Activated T-cell treated with anti-CD3 and anti-CD28 coated beads, Interleukin-2, amount 50 U/mL, for 48 hours (primary cell): ENCODE results near the gene UMODL1.

Experiments
- DNase-seq, 2 experiments: peaks; one replicate each; pipeline ENCODE4 v3.0.0-alpha.2; 2020

Gene UMODL1

GRCh38 chr21:42079939-42080787 is 9.0 kb downstream of the UMODL1 start:
- no peak for DNase-seq

DNA sequence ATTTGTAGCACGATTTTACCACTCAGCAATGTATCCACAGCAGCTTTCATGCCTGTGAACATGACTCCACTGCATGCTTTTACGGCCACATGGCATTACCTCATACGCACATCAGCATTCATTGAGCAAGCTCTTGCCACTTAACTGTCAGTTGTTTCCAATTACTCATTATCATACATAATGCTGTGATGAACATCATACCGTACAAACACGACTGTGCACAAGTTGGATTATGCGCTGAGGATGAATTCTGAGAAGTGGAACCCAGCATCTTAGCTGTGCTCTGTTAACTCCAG is 9.6 kb downstream of the UMODL1 start:
- no peak for DNase-seq

DNA sequence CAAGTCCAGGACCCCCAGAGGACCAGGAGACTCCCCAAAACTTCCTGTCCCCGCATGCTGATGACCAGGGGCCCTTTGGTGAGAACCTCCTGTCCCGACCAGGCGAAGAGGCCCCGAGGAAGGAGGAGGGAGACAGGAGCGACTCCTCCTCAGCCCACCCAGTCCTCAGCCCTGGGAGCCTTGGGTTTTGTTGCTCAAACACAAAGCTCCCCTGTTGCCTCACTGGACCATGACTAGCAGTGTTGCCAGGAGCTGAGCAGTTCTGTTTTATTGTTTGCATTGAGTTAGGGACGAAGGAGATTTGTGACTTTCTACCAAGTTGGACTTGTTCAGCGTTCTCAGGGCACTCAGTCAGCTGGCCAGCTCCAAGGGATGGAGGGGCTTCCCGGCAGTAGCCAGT is 10.0 kb downstream of the UMODL1 start:
- no peak for DNase-seq

- DNase-seq = no peak
Observed at GRCh38 chr21:42081931-42082381, 10.8 kb downstream of the UMODL1 start.

DNA sequence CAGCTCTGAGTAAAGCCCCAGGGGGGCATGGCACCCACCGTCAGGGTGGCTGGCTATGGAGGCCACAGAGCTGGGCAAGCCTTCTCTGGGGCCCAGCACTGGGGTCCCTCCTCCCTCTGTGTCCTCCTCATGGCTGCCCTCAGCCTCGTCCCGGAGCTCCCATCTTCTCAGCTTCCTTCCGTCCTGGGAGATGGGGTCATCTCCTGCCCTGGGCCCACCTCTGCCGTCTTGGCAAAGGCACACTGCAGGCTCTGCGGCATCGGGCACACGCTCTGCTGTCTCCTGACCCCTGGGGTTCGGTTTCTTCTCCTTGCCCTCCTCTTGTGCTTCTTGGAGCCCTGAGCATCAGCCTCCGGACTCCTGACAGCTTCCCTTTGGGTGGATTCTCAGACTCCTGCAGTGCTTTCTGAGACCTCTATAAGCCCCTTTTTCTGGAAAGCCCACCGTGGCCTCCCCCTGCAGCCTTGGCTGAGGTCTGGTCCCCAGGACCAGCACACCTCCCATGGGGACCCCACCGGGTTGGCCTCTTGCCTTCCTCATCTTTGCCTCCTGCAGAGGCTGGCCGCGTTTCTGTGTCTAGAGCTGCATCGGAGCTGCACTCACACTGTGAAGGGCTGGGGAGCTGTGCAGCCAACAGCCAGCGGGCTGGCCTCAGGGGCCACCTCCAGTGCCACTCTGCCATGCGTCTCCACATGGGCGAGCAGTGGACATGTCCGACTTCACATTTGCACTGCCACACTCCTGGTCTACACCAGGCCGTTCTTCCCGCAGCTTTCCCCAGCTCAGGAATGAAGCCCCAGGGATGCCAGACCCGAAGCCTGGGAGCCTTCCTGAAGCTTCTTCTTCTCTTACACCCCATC is 11.6 kb downstream of the UMODL1 start:
- no peak for DNase-seq

- DNase-seq = no peak
Observed at GRCh38 chr21:42083361-42083690, 12.2 kb downstream of the UMODL1 start.

DNA sequence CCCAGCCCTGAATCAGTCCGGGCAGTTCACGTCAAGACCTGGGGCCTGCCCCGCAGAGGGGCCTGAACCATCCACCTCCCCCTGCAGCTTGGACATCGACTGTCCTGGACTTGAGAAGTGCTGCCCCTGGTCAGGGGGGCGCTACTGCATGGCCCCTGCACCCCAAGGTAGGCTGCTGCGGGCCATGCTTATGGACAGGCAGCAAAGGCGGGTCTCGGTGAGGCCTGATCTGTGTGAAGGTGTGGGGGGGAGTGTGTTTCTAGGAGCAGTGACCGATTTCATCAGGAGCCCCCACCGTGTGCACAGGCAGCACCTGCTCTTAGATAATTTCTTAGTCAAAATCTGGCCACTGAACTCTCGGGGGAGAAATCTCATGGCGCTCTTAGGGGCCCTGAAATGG is 13.0 kb downstream of the UMODL1 start:
- DNase-seq = no peak

- DNase-seq = no peak
Observed at GRCh38 chr21:42085246-42086077, 14.3 kb downstream of the UMODL1 start.

GRCh38 chr21:42086969-42087368 is 15.9 kb downstream of the UMODL1 start:
- no peak for DNase-seq

GRCh38 chr21:42088148-42088547 is 17.0 kb downstream of the UMODL1 start:
- no peak for DNase-seq

- DNase-seq = no peak
Observed at GRCh38 chr21:42088658-42089057, 17.5 kb downstream of the UMODL1 start.

DNA sequence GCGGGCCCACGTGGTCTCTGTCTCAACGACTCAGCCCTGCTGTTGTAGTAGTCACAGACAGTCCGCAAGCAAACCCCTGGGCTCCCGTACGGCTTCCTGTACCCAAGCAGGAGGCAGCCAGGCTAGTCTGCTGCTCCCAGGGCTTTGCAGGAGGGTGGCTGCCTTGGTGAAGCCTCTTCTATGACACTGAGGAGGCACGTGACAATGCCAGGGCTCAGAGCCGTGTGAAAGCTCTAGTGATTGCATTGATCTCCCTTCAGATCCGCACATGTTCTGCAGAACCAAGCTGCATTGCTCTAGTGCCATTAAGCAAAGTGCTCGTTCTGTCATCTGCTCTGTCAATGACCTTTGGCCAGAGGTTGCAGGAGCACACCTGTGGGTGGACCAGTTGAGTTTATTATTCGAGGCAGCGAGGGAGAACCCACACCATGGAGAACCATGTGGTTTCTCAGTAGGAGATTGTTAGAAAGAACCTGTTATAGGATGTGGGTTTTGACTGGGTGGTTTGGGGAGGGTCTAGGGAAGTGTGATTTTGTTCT is 18.0 kb downstream of the UMODL1 start:
- no peak for DNase-seq

DNA sequence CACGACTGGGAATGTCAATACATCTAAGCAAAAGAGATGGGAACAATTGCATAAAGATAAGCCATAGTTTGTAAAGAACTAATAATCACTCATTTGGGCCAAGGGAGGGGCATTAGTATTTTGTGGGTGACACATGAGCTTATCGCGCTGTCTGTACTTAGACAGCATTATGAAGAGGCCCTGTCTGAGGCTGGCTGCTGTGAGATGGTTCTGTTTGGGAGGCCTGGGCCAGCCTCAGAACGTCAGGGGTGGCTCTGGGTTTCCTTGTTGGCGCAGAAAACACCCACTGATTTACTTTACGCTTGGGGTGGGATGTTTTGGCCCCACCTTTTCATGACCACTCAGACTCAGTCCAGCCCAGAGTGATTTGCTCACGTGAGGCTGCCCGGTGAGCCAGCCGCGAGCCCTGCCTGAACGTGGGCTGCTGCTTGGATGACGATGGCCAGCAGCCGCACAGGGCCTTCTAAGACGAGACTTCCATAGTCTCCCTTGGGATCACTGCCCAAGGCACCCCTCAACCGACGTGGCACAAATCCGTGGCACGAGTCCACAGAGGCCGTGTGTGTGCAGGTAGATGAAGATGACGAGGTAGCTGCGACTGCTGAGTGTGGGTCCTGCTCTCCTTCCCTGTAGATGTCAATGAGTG is 18.7 kb downstream of the UMODL1 start:
- DNase-seq = no peak

DNA sequence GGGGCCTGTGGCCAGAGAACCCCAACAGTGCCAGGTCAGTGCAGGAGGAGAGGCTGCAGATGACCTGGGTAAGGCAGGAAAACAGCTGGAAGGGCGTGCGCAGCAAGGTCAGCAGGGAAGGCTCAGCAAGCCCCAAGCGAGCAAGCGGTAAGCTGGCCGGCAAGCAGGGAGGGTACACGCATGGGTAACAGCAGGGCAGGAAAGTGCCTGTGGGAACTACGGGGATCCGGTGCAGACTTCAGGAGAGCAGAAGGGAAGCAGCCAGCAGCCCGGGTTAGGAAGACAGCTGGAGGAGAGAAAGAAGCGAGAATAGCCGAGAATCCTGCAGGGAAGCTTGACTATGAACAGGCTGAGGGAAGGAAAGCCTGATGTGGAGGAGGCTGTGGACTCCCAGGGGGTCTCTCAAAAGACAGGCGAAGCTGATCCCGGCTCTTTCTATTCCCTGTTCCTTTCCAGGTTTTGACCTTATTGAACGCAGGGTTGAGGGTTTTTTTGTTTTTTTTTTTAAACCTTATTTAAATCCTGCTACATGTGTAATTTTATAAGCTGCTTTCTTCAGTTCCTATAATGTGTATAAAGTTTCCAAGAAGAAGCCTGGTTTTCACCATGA is 20.9 kb downstream of the UMODL1 start:
- DNase-seq = no peak

DNA sequence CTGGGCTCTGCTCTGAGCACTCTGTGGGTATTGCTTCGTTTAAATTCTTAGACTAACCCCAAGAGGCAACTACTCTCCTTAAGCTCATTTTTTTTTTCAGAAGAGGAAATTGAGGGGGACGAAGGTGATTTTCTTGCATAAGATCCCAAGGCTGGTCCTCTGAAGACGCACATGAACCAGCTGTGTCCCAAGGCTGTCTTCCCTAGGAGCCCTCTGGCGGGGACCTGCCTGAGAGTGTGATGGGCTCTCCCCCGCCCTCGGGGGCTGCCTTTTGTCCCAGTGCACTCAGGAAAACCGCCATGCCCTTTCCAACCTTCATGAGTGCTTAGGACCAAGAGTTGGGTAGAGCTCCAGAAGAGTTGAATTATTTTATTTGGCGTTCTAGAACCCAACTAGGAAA is 21.7 kb downstream of the UMODL1 start:
- DNase-seq = no peak

DNA sequence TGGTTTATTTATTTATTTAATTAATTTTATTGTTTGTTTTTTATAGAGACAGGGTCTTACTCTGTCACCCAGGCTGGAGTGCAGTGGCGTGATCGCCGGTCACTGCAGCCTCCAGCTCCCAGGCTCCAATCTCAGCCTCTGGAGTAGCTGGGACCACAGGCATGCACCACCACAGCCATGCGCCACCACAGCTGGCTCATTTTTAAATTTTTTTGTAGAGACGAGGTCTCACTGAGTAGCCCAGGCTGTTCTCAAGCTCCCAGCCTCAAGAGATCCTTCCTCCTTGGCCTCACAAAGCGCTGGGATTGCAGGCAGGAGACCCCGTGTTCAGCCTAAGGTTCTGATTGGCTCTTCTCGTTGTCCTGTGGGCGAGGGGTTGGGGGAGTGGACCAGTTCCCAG is 22.1 kb downstream of the UMODL1 start:
- DNase-seq = no peak

DNA sequence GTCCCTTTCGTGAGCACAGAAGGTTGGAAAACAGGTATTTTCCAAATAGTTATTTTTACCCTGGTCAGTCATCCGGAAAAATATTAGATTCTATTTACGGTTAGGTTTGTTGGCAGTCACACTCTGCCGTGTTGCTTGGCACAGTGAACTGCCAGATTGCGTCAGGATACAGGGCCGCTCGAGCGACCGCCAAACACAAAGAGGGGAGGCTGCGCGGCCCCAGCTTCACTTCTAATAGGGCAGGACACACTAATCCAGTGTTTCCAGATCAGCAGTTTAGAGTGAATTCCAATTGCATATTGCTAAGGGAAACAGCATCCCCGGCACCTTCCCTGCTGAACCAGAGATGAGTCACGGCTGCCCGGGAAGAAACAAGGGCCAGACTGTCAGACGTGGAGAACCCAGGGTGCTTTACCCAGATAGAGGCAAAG is 22.9 kb downstream of the UMODL1 start:
- no peak for DNase-seq

- no peak for DNase-seq
Observed at GRCh38 chr21:42094811-42095210, 23.7 kb downstream of the UMODL1 start.

GRCh38 chr21:42095581-42095980 is 24.5 kb downstream of the UMODL1 start:
- DNase-seq = no peak

DNA sequence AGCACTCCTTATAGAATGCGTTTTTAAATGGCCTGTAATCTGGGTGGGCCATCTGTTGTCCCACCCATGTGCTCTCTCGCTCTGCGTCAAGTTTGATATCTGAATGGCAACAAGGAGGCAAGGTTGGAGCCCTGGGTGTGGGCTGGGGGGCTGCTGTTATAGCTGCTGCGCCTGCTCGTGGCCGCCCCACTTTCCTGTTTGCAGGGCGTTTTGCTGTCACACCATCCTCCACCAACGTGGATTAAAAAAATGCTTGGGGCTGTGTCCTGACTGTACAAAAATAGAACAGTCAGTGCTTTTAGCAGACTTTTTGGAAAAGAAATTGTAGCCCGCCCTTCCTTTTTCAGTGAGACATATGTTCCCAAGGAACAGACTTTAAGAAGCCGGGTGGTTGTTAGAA is 25.4 kb downstream of the UMODL1 start:
- no peak for DNase-seq

GRCh38 chr21:42097274-42097673 is 26.2 kb downstream of the UMODL1 start:
- no peak for DNase-seq

DNA sequence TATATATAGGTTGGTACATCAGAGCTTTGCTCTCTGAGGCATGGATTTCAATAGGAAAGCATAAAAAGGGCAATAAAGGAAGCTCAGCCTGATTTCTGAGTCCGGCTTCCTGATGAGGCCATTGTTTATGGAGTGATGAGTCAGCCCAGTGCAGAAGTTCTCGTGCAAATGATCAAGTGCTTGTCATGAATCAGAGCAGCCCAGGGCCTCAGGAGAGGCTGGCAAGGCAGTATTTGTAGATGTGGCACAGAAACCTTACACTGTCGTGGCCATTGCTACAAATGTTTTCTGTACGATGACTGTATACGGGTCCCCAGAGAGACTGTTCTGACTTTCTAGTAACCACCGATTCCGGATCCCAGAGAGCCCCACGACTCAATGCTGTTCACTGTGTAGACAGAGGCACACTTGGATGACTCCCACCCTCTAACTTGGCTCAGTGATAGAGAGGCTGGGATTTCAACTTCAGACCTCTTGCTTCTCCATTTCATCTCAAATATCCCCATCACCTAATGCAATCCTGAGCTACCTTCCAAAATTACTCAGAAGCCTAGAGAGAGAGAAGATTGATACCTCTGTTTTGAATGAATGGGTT is 26.8 kb downstream of the UMODL1 start:
- no peak for DNase-seq
